AG09319 (cell line): ENCODE results near the gene KIF18B.

ENCODE experiments used
- DNase-seq: peaks from one replicate; pipeline ENCODE4 v3.0.0-alpha.2; 2010; ENCODE audit warnings: low read depth; ENCODE audit errors: extremely low read depth
- TF ChIP-seq, protein P1 (sequence below): IDR thresholded peaks from 2 replicates; pipeline ENCODE4 v1.5.1; 2011; ENCODE audit warnings: low read depth, mild to moderate bottlenecking, inconsistent platforms, low read length, moderate library complexity

Gene KIF18B

DNA sequence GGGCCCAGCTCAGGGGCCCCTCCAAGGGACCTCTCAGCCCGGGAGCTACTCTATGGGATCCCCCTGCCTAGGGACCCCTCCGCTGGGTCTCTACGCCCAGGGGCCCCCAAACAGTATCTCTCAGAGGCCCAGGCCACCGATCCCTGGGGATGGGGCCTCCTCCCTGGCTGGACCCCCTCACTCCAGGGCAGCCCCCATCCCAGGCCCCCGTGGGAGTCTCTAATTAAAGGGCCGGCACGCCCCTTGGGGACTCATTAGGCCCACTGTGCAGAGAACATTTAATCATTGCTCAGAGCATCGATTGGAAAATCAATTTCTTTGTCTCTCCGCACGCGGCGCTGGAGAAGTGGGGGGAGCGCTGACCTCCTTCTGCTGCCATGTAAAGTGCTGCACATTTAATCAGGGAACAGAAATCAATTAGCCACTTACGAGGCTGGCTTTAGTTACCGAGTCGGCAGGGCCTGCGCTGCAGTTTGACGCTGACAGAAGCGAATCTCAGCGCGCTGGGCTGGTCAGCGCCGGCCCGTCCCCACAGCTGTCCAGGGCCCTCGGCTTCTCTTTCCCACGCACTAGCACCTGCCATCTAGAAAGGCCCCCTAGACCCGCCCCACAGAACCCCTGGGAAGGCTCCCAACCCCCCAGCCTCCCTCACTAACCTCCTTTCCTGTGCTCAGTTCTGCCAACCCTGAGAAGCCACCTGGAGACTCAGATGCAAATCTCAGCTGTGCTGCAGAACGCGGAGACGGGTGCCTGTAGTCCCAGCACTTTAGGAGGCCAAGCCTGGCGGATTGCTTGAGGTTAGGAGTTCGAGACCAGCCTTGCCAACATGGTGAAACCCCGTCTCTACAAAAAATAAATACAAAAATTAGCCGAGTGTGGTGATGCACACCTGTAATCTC is 40.7 kb upstream of the KIF18B start:
- no peak for DNase-seq
- TF ChIP-seq, protein P1, sequence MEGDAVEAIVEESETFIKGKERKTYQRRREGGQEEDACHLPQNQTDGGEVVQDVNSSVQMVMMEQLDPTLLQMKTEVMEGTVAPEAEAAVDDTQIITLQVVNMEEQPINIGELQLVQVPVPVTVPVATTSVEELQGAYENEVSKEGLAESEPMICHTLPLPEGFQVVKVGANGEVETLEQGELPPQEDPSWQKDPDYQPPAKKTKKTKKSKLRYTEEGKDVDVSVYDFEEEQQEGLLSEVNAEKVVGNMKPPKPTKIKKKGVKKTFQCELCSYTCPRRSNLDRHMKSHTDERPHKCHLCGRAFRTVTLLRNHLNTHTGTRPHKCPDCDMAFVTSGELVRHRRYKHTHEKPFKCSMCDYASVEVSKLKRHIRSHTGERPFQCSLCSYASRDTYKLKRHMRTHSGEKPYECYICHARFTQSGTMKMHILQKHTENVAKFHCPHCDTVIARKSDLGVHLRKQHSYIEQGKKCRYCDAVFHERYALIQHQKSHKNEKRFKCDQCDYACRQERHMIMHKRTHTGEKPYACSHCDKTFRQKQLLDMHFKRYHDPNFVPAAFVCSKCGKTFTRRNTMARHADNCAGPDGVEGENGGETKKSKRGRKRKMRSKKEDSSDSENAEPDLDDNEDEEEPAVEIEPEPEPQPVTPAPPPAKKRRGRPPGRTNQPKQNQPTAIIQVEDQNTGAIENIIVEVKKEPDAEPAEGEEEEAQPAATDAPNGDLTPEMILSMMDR: no peak

- TF ChIP-seq, protein P1: no peak
- no peak for DNase-seq
Observed at GRCh38 chr17:44983563-44983962, 36.0 kb upstream of the KIF18B start.

DNA sequence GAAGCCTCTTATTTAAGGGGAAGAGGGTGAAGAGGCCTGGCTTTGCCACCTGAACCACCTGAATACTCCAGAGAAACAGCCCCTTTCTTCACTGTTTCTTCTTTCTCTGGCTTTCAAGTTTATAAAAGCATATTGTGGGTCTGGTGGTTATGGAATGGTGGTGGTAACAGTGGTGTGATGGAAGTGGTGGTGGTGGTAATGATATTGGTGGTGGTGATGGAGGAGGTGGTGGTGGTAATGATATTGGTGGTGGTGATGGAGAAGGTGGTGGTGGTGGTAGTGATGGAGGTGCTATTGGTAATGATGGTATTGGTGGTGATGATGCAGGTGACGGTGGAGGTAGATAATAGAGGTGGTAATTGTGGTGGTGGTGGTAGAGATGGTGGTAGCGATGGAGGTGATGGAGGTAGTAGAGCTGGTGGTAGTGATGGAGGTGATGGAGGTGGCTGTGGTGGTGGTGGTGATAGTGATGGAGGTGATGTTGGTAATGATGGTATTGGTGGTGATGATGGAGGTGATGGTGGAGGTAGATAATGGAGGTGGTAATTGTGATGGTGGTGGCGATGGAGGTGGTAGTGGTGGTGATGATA is 34.6 kb upstream of the KIF18B start:
- TF ChIP-seq, protein P1: no peak
- no peak for DNase-seq

DNA sequence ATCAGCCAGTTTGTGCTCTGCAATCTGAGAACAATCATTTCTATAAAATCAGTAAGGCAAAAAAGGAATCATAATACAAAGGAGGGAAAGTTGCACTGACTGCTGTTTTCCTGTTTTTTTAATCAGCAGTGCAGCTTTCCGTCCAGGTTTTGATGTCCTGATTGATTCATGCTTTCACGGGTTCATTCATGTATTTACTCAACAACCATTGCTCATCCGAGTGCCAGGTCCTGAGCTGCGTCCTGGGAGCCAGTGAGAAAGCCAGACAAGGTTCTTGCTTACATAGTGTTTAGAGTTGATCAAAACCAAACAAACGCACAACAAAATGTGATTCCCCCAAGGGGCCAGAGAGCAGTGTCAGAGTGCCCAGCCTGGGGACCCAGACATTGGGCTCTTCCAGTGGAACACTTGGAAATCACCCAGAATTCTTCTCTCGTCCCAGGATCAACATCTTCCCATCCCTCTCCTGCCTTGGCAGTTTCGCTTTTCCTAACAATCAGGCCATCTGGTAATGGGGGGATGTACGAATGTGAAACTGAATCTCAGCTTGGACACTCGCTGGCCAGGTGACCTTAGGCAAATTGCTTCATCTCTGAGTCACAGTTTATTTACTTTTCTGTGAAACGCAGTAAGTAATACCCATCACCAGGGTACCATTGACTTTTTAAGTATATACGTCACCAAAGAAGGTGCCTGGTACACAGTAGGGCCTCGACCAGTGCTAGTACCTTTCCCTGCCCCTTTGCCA is 33.8 kb upstream of the KIF18B start:
- TF ChIP-seq, protein P1: no peak
- DNase-seq: peak; percentile 50

- DNase-seq: no peak
- TF ChIP-seq, protein P1: no peak
Observed at GRCh38 chr17:44979426-44979995, 31.9 kb upstream of the KIF18B start.

GRCh38 chr17:44978807-44979206 is 31.2 kb upstream of the KIF18B start:
- TF ChIP-seq, protein P1: no peak
- DNase-seq: no peak
